GM19239 (cell line): ENCODE data around the gene USP24.

Experiments used
- DNase-seq: peaks from one replicate; pipeline ENCODE4 v3.0.0; 2011; ENCODE audit warnings: low spot score; ENCODE audit not compliant: insufficient read length
- FAIRE-seq: peaks from 2 replicates; lab custom pipeline; 2011; peaks lifted over from hg19 to GRCh38; lab: Jason Lieb, UNC

USP24 gene

GRCh38 chr1:55215194-55216021, at the start of gene USP24:
Gene USP24, minus strand, starts transcription at chr1:55215364. Its CDS starts 251 bp downstream, at chr1:55215113.
- FAIRE-seq, result peak; percentile 55
- peak; percentile 75 for DNase-seq

GRCh38 chr1:55262822-55263221, 47.7 kb upstream of the USP24 start:
- FAIRE-seq, result no peak
- no peak for DNase-seq

GRCh38 chr1:55259911-55260609, 44.9 kb upstream of the USP24 start:
- DNase-seq, result no peak
- peak; percentile 85 for FAIRE-seq

GRCh38 chr1:55257958-55258357, 42.8 kb upstream of the USP24 start:
- peak; percentile 93 for FAIRE-seq
- DNase-seq, result peak; percentile 32

GRCh38 chr1:55255901-55256300, 40.7 kb upstream of the USP24 start:
- FAIRE-seq, result peak; percentile 59
- DNase-seq, result no peak

GRCh38 chr1:55252942-55253589, 37.9 kb upstream of the USP24 start:
- DNase-seq (no peak), FAIRE-seq (peak; percentile 23)

GRCh38 chr1:55250399-55251075, 35.4 kb upstream of the USP24 start:
- FAIRE-seq (no peak), DNase-seq (no peak)

- no peak for DNase-seq
- no peak for FAIRE-seq
Observed at GRCh38 chr1:55249646-55250398, 34.7 kb upstream of the USP24 start.

GRCh38 chr1:55246896-55247295, 31.7 kb upstream of the USP24 start:
- FAIRE-seq, result no peak
- DNase-seq, result no peak

GRCh38 chr1:55246331-55246730, 31.2 kb upstream of the USP24 start:
- DNase-seq (no peak), FAIRE-seq (no peak)

- DNase-seq, result no peak
- no peak for FAIRE-seq
Observed at GRCh38 chr1:55245781-55246180, 30.6 kb upstream of the USP24 start.

- FAIRE-seq (no peak), DNase-seq (no peak)
Observed at GRCh38 chr1:55244476-55245099, 29.4 kb upstream of the USP24 start.

GRCh38 chr1:55243655-55244054, 28.5 kb upstream of the USP24 start:
- DNase-seq, result no peak
- no peak for FAIRE-seq

GRCh38 chr1:55239548-55239947, 24.4 kb upstream of the USP24 start:
- DNase-seq, result no peak
- FAIRE-seq, result no peak

GRCh38 chr1:55235722-55236121, 20.6 kb upstream of the USP24 start:
- FAIRE-seq (no peak), DNase-seq (no peak)

- FAIRE-seq, result no peak
- no peak for DNase-seq
Observed at GRCh38 chr1:55234016-55234415, 18.9 kb upstream of the USP24 start.

GRCh38 chr1:55233145-55233777, 18.1 kb upstream of the USP24 start:
- DNase-seq, result no peak
- no peak for FAIRE-seq

GRCh38 chr1:55232448-55233144, 17.4 kb upstream of the USP24 start:
- FAIRE-seq (no peak), DNase-seq (no peak)
